K562 (cell line): Measurements from ENCODE around the gene ZDHHC8. TPM values are rescaled to one million over a fixed set of nuclear protein-coding genes. Genes with fewer than 3 reads are reported as not detected.

Experiments
- DDX20 ChIP-seq: fragments of 450-650 bp; IDR thresholded peaks from 2 replicates; pipeline ENCODE4 v1.6.1; 2016; ENCODE audit warnings: missing genetic modification characterization, low read depth, mild to moderate bottlenecking, missing compliant biosample characterization, moderate library complexity
- MLX ChIP-seq, 2 experiments: fragments of 450-650 bp in 1 of 2; sonication (generic) in 1 of 2; formaldehyde crosslinking; conservative IDR thresholded peaks; 2 replicates each; pipeline versions ENCODE4 v1.4.0 to v1.8.1; 2020 to 2022; ENCODE audit warnings: mild to moderate bottlenecking in 1 of 2, missing genetic modification reagents in 1 of 2
- NKRF ChIP-seq: fragments of 450-650 bp; IDR thresholded peaks from 2 replicates; pipeline ENCODE4 v1.6.1; 2016; ENCODE audit warnings: borderline replicate concordance
- NUFIP1 ChIP-seq: fragments of 450-650 bp; IDR thresholded peaks from 2 replicates; pipeline ENCODE4 v1.6.1; 2018; ENCODE audit not compliant: partially characterized antibody
- PTTG1 ChIP-seq: fragments of 450-650 bp; IDR thresholded peaks from 2 replicates; pipeline ENCODE4 v1.6.1; 2016; ENCODE audit warnings: low read depth, mild to moderate bottlenecking, missing genetic modification characterization, missing compliant biosample characterization
- STAG1 ChIP-seq: sonication (generic); formaldehyde crosslinking; IDR thresholded peaks from 2 replicates; pipeline ENCODE4 v1.5.0; 2020; ENCODE audit warnings: missing genetic modification reagents, borderline replicate concordance
- TCF15 ChIP-seq: fragments of 250-450 bp; sonication (Bioruptor Pico); IDR thresholded peaks from 2 replicates; pipeline ENCODE4 v1.8.0; 2022; ENCODE audit warnings: moderate library complexity, mild to moderate bottlenecking, inconsistent platforms
- WHSC1 ChIP-seq: IDR thresholded peaks from one replicate; pipeline ENCODE4 v1.6.1; 2012; ENCODE audit warnings: low read length, control low read depth, inconsistent platforms
- ZNF449 ChIP-seq: fragments of 250-450 bp; sonication (Bioruptor Pico); IDR thresholded peaks from 2 replicates; pipeline ENCODE4 v1.8.0; 2022; ENCODE audit warnings: moderate library complexity, mild to moderate bottlenecking, inconsistent platforms
- ZNF785 ChIP-seq: fragments of 250-450 bp; sonication (Bioruptor Pico); IDR thresholded peaks from 2 replicates; pipeline ENCODE4 v1.4.0; 2020; ENCODE audit warnings: mild to moderate bottlenecking
- polyA plus RNA-seq, 8 experiments: library from polyadenylated mRNA; depleted of rRNA in 4 of 8; stranded (reverse) in 5 of 8; unstranded in 3 of 8; fragments of >200 nt; fragmentation: Nextera tagmentation in 2 of 8; fragmentation: Illumina TruSeq in 1 of 8; extraction: Ambion mirVana in 2 of 8; extraction: Trizol in 1 of 8; gene quantifications; 2 replicates each; pipeline versions ENCODE4 v1.2.1 to v1.2.3, GENCODE V29; 2011 to 2014; ENCODE audit warnings: inconsistent platforms in 1 of 8, missing spikeins in 1 of 8
- total RNA-seq, 7 experiments: library from RNA; depleted of rRNA in 6 of 7; stranded (reverse); fragments of >200 nt in 6 of 7; fragmentation: Illumina TruSeq in 2 of 7; extraction: Trizol in 2 of 7; gene quantifications; 2 replicates each; pipeline versions ENCODE4 v1.2.1 to v1.2.3, GENCODE V29; 2011 to 2021; ENCODE audit warnings: low replicate concordance in 1 of 7

Gene ZDHHC8
- total and polyA plus RNA-seq, 9 of the 15 experiments (the other 6 are each of a cell fraction or from before 2014, with no cell fraction given), result 0.04 to 109 (median 16.4) TPM

- TF ChIP-seq MLX (CRISPR knock-in tag; conservative IDR thresholded peaks at IDR 0.05) (0 out of 4 replicates have a peak, but pooled peaks of 1 of the 2 experiments have one; percentile 37), DDX20 (tag) (no peak), WHSC1 (no peak), NUFIP1 (no peak), TCF15 (0 out of 2 replicates have a peak, but pooled peaks have one; percentile 11), NKRF (no peak), ZNF449 (no peak), STAG1 (CRISPR knock-in tag) (no peak), ZNF785 (CRISPR knock-in tag) (no peak), PTTG1 (tag) (no peak)
Measured at GRCh38 chr22:20093418-20094196, 38.0 kb upstream of the ZDHHC8 start (continued).
